Osteocyte (in vitro differentiated cells): Measurements from ENCODE around the gene MLN. TPM values are rescaled to one million over a fixed set of nuclear protein-coding genes. Genes with fewer than 3 reads are reported as not detected.
A peak's percentile ranks its signal among the peaks of the same experiment; 100 is the strongest.

ENCODE experiments used
- DNase-seq: peaks from one replicate; pipeline ENCODE4 v3.0.0; 2021; ENCODE audit warnings: mixed read lengths; ENCODE audit not compliant: unreplicated experiment; ENCODE audit errors: extremely low spot score
- H3K27ac Mint-ChIP-seq: one replicate; pipeline ENCODE4 v1.8.0; 2021; ENCODE audit warnings: mild to moderate bottlenecking, mixed read lengths; ENCODE audit not compliant: unreplicated experiment
- H3K27me3 Mint-ChIP-seq: one replicate; pipeline ENCODE4 v1.8.0; 2021; ENCODE audit warnings: mixed read lengths; ENCODE audit not compliant: unreplicated experiment
- H3K36me3 Mint-ChIP-seq: one replicate; pipeline ENCODE4 v1.8.0; 2021; ENCODE audit warnings: mixed read lengths; ENCODE audit not compliant: unreplicated experiment
- H3K4me1 Mint-ChIP-seq: one replicate; pipeline ENCODE4 v1.8.0; 2021; ENCODE audit warnings: mixed read lengths; ENCODE audit not compliant: unreplicated experiment
- H3K4me3 Mint-ChIP-seq: one replicate; pipeline ENCODE4 v1.8.0; 2021; ENCODE audit warnings: mild to moderate bottlenecking, moderate library complexity, mixed read lengths; ENCODE audit not compliant: unreplicated experiment
- H3K9me3 Mint-ChIP-seq: one replicate; pipeline ENCODE4 v1.8.0; 2021; ENCODE audit warnings: mixed read lengths; ENCODE audit not compliant: unreplicated experiment
- CTCF ChIP-seq: fragments of 200-600 bp; sonication (generic); IDR thresholded peaks from 2 replicates; pipeline ENCODE4 v1.5.0; 2021; ENCODE audit warnings: antibody characterized with exemption, mild to moderate bottlenecking, moderate library complexity
- total RNA-seq: library from RNA; stranded (reverse); gene quantifications from 2 replicates; pipeline ENCODE4 v1.2.1, GENCODE V29; 2021

MLN gene
- total RNA-seq, 1 donor from 2014 or later: not detected

DNA sequence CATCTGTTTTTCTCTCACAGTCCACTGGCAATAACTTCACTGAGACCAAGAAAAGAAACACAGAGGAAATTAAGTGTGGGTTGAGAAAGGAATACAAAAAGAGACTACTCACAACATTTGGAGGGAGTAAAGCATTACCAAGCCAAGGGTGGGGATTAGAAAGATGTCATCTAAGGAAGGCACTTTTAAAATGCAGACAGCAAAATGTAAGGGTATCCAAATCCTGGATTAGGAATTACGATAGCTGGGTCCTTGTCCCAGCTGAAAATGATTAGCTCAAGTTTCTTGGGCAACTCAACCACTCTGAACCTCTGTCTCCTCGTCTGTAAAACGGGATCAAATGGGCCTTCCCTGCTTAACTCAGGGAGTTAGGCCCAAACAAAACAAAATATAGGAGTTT lies 17.1 kb downstream of the MLN start:
- Mint-ChIP-seq H3K4me3 (no peak overlapping the region), H3K36me3 (peaks cover 23% of the 10 kb centered on the region), H3K9me3 (no peaks in the 10 kb centered on the region), H3K4me1 (peaks cover 74% of the 10 kb centered on the region), H3K27me3 (no peaks in the 10 kb centered on the region), H3K27ac (peak overlapping the region; percentile 27)
- no peak for TF ChIP-seq CTCF
- DNase-seq: no peak

DNA sequence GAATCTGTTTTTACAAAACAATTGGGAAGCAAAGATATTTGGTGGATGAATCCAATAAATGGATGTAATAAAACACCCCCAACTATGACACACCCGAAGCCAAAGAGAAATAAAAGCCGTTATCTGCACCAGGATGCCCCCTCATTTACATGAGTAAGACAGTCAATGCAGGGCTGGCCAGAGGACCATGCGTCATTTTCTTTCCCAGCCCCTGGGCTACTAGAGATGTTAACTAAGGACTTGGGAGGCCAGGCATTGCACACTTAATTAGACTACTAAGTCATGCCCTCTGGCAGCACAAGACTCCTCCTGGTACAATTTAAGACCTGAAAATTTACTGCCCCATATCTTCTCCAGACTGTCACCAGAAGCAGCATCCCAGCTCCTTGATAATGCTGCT lies 18.0 kb downstream of the MLN start:
- Mint-ChIP-seq H3K9me3 (no peaks in the 10 kb centered on the region), H3K27me3 (no peaks in the 10 kb centered on the region), H3K4me1 (peaks cover 80% of the 10 kb centered on the region), H3K4me3 (no peak overlapping the region), H3K27ac (no peak overlapping the region), H3K36me3 (peaks cover 23% of the 10 kb centered on the region)
- DNase-seq: no peak
- TF ChIP-seq CTCF: no peak

DNA sequence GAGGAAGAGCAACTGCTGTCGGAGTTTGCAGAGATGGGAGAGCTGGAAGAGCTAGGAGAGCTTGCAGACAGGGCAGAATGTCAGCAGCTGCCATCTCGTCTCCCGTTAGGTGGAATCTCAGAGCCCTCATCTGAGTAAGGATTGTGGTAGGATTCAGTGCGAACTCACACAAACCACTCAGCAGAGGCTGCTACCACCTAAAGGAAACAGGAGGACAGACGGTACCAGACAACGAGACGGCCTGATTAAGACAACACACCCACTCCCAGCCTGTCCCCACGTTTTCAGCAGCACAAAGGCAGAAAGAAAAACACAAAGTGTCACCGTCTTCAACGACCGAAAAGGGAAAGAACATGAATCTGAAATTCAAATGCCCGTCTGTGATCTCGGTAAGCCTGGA lies 19.0 kb downstream of the MLN start:
- no peak overlapping the region for H3K4me3 Mint-ChIP-seq
- no peak for DNase-seq
- H3K9me3 Mint-ChIP-seq: no peaks in the 10 kb centered on the region
- H3K4me1 Mint-ChIP-seq: peaks cover 70% of the 10 kb centered on the region
- H3K27ac Mint-ChIP-seq: peak overlapping the region; percentile 47
- TF ChIP-seq CTCF: no peak
- peaks cover 31% of the 10 kb centered on the region for H3K36me3 Mint-ChIP-seq
- H3K27me3 Mint-ChIP-seq: no peaks in the 10 kb centered on the region

DNA sequence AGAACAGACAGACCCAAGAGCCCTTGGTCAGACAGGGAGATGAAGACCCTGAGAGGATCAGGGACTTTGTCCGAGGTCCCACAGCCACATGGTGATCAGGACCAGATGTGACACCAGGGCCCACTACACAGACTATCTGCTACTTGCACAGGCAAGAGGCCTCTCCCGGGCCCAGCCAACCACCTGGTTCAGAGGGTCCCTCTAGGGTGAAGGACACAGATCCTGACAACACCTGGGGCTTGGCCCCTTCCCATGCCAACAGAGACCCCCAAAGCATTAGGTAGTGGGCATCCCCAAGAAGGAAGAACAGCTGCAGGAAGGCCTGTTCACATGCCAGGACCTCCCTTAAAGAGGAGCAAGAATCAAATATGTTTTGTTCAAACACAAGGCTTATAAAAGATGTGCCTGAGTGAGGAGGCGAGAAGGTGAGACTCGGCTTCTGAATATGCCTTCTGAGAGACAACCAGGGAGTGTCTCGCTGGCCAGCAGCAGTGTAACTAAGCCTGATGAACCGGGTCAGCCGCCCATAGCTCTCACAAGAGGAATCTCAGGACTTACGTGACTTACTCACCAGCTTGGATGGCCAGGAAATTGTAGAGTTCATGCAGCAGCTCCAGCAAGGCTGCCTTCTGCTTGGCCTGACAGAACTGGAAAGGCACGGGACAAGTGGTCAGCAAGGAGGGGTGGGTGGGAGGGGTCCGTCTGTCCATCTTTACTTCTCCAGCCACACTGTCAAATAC lies 19.9 kb downstream of the MLN start:
- H3K9me3 Mint-ChIP-seq: no peaks in the 10 kb centered on the region
- H3K36me3 Mint-ChIP-seq: peaks cover 39% of the 10 kb centered on the region
- DNase-seq: no peak
- no peak overlapping the region for H3K27ac Mint-ChIP-seq
- H3K27me3 Mint-ChIP-seq: no peaks in the 10 kb centered on the region
- H3K4me3 Mint-ChIP-seq: no peak overlapping the region
- H3K4me1 Mint-ChIP-seq: peaks cover 63% of the 10 kb centered on the region
- TF ChIP-seq CTCF: no peak

- no peaks in the 10 kb centered on the region for H3K27me3 Mint-ChIP-seq
- peaks cover 61% of the 10 kb centered on the region for H3K4me1 Mint-ChIP-seq
- DNase-seq: no peak
- H3K27ac Mint-ChIP-seq: peak overlapping the region; percentile 82
- H3K4me3 Mint-ChIP-seq: no peak overlapping the region
- peaks cover 48% of the 10 kb centered on the region for H3K36me3 Mint-ChIP-seq
- H3K9me3 Mint-ChIP-seq: no peaks in the 10 kb centered on the region
- no peak for TF ChIP-seq CTCF
Measured at GRCh38 chr6:33782561-33782960, 21.2 kb downstream of the MLN start.
